Stimulated activated CD4-positive, alpha-beta T cell treated with anti-CD3 and anti-CD28 coated beads, Interleukin-1b, Interleukin-23, amount 100 ng/mL, for 4 hours (primary cell): Measurements from ENCODE around the gene ITPR2.
"Not testable (repeated sequence)": the region's sequence is repeated elsewhere in the genome, so short reads cannot be mapped to it uniquely, and the experiment has no call there.

Experiments
- DNase-seq, 2 donors: peaks; one replicate each; pipeline ENCODE4 v3.0.0-alpha.2; 2020; ENCODE audit warnings: low read depth in 2 of 2

Gene ITPR2

DNA sequence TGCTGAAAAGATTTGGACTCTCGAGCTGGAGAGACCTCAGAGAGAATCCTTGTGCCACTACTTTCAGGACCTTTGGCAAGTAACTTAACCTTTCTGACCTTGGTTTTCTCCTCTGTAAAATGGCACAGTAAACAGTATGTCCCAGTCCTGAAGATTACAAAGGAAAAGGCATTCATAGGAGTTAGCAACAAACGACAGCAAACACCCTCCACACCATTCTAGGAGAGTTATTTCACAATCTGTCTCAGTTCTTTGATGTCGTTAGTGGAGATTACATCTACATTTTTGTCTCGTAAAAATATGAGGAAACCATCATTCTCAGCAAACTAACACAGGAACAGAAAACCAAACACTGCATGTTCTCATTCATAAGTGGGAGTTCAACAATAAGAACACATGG is 205.7 kb downstream of the ITPR2 start:
- no peak for DNase-seq

DNA sequence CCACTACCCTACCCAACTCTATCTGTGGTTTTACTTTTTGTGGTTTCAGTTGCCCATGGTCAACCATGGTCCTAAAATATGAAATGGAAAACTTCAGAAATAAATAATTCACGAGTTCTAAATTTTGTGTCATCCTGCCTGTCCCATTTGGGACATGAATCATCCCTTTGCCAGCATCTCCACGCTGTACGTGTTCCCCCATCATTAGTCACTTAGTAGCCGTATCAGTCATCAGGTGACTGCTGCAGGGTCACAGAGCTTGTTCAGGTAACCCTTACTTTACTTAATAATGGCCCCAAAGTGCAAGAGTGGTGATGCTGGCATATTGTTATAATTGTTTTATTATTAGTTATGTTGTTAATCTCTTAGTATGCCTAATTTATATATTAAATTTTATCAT is 209.9 kb downstream of the ITPR2 start:
- DNase-seq, result no peak

DNA sequence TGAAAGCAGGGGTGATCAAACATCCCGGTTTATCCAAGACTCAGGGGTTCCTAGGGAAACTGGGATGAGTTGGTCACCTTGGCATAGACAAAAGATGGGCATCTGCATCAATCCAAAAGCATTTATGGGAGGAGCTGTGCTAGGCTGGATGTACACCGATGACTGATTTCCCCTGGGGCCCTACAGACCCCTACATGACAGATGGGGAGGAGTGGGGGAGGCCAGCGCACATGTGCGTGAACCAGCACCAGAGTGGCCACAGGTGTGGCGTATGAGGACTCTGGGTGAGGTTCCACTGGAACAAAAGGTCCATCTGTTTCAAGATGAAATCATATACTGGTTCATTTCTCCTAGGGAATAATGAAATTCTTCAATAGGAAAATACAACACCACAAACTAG is 210.4 kb downstream of the ITPR2 start:
- DNase-seq, result no peak

DNA sequence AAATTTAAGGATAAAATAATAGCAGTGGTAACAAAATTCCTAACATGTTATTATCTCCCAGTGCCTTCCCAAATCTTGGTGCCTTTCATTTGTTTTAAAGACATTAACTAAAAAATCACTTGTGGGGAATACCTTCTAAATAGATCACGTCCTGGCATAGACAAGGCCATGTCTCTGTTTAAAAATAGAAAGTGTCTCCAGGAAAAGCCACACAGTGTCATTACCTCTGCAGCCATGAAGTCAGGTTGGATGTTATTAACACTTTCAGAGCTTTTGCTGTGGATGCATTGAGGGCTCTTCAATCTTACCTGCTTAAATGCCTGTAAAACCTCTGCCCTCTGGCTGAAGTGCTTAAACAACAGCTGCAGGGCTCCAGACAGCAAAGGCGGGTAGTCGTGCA is 211.1 kb downstream of the ITPR2 start:
- DNase-seq, result no peak

DNA sequence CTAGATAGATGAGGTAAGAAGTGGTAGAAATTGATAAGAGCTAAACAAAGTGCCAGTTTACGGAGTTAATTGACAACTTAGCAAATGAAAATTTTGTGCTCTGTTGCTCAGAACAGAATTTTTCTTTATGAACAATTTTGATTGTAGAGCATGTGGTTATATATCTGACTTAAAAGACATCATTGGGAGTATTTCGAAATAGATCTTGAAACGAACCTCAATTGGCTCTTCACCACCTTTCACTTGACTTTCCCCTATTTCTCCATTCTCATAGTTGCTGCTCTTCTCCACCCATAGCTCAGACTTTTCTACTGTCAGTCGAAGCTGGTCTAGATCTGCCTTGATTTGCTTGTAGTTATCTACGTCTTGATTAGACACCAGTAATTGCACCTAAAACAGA is 212.1 kb downstream of the ITPR2 start:
- DNase-seq, result no peak

DNA sequence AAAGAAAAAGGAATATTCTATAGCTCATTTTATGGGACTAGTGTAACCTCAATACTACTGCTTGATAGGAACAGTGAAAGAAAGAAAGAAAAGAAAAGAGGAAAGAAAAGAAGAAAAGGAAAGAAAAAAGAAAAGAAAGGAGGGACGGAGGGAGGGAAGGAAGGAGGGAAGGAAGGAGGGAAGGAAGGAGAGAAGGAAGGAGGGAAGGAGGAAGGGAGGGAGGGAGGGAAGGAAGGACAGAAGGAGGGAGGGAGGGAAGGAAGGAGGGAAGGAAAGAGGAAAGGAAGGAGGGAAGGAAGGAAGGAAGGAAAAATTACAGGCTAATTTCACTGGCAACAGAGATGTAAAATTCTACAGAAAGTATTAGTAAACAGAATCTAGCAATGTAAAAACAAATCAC is 215.5 kb downstream of the ITPR2 start:
- no peak for DNase-seq

DNA sequence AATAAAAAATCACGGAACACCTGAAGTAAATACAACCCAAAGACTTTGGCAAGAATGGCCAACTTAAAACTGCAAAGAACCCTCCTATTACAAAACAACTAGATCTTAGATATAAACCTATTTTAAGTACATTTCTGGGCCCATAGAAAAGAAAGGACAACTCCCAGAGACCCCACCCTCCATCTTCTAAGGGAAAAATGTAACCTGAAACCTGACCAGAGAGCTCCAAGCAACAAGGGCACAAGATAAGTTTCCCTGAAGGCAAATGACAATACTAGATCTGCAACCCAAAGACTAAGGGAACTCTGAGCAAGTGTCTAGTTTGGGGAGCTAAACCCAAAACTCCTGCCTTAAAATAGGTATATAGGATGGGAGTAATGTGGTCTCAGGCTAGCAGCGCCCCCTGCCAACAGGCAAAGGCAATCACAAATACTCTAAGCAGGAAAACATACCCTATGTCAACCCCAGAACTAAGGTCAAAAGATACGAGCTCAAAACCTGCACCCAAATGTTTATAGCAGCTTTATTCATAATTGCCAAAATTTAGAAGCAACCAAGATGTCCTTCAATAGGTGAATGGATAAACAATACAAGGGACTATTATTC is 218.9 kb downstream of the ITPR2 start:
- no peak for DNase-seq

DNA sequence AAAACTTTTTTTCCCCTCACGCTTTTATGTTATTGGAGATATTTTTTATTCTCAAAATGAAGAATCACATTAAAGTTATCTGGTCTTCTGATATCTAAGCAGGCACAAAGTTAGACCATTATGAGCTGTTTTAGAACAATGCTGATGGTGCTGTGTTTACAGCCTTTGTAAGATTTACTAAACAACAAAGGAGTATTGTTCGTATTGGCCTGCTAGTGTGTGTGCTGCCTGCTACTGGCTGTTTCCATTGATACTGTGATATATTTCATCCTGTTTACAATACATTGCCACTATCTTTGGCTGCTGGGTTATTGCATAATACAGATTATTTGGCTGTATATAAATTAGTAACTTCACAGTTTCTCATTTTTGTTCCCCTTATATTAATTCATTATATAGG is 220.8 kb downstream of the ITPR2 start:
- DNase-seq, result no peak

DNA sequence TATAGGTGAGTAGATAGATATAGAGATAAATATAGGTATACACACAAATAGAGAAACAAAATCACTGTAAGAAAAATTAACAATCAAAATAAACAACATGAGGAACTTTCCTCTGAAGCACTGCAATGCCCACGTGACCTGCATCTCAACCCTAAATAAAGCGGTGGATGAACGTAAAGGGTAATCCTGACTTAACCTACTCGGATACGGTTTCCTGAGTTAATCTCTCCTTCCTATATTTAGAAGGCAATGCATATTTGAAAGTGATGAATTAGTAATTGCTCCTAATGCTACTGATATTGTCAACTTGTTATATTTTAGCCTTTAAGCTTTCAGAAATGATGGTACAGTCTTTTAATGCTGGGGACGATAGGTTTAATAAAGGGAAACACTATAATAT is 221.4 kb downstream of the ITPR2 start:
- no peak for DNase-seq

DNA sequence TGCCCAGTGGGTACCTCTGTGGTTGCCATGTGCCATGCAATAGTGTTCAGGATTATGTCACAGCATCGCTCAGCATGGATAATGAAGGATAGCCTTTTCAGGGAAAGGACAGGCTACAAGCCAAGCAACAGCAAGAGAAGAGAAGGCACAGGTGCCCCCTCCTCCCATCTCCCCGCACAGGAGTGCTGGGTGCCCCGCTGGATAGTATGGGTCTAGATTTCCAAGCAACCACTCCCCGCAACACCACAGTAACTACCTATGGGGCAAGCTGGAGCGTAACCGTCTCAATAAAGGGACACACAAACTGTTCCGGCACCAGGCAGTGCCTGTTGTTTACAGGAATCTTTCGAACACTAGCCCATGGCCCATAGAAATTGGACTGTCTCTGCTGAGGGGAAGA is 222.2 kb downstream of the ITPR2 start:
- no peak for DNase-seq

DNA sequence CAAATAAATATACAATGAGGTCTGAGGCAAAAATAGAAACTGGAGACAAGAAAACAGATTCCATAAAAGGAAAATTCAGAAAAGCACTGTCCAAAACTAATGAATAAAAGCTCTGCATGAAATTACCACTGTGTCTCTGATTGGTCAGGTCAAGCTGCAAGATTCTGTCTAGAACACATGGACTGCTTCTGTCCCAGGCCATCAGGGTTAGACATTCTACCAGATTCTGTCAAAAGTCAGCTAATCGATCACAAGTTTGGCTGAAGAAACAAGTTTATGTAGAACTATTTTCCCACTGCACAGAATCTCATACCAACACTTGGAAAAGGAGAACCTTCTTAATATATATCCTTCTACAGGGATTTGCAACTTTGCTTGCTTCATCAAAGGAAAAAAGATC is 223.0 kb downstream of the ITPR2 start:
- DNase-seq, result no peak

DNA sequence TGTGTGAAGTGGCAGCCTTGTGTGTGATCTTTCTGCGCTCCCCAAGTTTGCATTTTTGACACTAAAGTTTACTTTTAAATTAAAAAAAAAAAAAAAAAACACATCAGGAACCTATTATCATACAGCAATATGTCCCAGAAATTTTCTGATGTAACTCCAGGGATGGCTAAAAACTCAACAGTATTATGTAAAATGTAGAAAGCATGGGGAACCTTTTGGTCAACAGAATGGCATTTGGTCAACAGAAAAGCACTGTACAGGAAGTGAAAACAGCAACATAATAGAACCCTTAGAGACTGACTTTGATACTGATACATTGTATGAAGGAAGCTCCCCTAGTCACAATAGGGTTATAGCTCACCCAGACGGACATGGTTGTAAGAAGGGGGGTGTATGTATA is 224.3 kb downstream of the ITPR2 start:
- DNase-seq, result no peak

DNA sequence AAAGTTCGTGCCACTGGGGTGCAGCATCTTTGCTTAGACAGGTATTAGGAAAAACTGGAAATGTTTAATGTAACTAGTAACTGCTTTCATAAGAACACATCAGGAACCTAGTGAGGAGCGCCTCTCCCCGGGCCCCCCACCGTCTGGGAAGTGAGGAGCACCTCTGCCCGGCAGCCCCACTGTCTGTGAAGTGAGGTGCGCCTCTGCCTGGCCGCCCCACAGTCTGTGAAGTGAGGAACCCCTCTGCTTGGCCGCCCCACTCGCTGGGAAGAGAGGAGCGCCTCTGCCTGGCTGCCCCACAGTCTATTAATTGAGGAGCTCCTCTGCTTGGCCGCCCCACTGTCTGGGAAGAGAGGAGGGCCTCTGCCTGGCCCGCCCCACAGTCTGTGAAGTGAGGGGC is 224.7 kb downstream of the ITPR2 start:
- DNase-seq, result no peak

DNA sequence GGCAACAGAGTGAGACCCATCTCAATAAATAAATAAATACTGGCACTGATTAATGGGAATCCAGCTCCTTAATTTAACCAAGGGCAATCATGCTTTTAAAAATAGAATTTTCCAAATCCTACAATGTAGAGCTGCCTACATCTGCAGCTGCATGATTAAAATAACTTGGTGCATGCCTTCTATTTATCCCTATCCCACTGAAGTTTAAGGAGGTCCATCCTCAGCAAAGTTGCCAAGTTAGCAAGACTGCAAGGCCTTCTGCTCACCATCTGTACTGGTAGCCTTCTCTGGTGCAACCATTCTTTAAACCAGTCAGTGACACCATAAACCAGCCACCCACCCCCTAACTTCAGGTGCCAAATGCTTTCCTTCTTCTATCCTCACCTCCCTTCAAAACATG is 226.1 kb downstream of the ITPR2 start:
- no peak for DNase-seq

DNA sequence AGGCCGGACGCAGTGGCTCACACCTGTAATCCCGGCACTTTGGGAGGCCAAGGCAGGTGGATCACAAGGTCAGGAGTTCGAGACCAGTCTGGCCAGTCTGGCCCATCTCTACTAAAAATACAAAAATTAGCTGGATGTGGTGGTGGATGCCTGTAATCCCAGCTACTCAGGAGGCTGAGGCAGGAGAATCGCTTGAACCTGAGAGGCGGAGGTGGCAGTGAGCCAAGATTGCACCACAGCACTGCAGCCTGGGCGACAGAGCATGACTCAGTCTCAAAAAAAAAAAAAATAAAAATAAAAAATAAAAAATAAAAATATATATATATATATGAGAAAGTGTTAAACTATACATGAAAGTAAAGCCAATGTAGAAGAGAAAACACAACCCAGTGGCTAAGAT is 228.2 kb downstream of the ITPR2 start:
- not testable (repeated sequence) for DNase-seq

DNA sequence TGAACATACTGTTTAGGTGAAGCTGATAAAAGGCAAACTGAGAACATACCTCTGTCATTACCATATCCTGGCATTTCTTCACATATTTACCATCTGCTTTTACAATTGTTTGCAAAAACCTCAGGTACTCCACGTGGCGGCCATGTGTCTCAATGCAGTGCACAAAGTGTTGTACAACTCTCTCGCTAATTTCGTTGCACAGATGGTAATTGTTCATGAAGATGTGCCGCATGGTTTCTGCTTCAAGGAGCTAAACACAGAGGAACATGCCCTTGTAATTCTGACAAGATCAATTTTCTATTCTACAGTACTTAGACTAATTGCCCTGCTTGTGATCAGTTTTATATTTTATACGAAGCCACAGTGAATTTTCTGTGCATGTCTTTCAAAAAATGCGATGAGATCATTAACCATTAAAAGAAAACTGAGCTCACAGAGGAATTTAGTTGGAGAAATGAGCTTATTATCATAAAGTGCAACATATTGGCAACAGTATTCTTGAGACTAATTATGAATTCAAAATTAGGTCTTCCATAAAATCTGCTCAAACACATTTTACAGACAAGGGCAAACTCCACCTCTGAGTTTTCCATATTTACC is 233.8 kb downstream of the ITPR2 start:
- no peak for DNase-seq

DNA sequence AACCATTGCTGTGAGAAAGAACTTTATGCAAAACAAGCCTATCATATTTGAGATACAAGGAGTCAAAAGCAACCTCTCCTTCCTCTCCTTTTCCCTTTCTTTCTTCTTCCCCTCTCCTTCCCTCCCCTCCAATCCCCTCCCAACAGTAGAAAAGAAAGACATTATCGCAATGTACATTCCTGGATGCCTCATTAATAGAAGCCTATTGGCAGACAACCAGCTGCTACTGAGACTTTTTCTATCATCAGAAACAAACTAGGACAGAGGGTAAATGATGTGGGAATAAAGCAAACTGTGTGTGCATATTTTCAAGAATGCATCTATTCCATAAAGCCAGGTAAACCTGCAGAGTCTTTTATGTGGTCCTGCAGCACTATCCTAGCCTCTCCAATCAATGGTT is 237.2 kb downstream of the ITPR2 start:
- DNase-seq, result no peak

DNA sequence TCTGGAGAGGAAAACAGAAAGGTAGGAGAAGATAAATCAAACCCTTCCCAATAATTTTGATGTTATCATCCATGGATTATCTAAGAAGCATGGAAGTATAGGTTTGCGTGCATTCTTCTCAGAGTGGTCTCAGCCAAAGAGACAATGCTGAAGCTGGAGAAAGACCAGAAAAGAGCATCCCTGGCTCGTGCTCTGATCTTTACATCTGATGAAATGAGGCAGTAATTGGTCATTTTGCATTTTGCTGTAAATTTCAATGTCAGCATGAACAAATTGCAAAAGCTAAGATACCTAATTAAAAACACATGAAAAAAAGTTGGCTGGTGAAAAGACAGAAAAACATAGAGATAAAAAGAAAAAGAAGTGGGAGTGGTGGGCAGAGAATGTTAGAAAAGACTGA is 252.4 kb downstream of the ITPR2 start:
- DNase-seq, result no peak

DNA sequence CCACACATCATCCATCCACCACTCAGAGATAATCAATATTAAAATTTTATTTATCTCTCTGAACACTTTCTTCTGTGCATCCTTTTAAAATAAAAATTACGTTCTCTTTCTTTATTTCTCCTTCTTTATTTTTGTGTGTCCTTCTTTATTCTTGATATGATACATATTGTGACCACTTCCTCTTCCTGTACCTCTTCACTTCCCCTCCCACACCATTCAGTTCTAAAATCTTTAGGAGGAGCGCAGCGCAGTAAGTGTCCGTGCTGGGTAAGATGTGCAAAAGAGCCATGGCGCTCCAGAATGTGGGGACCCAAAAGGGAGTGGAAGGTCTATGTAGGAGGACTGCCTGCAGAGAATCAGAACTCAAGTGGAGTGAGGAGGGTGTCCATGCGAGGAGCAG is 256.7 kb downstream of the ITPR2 start:
- DNase-seq, result no peak

DNA sequence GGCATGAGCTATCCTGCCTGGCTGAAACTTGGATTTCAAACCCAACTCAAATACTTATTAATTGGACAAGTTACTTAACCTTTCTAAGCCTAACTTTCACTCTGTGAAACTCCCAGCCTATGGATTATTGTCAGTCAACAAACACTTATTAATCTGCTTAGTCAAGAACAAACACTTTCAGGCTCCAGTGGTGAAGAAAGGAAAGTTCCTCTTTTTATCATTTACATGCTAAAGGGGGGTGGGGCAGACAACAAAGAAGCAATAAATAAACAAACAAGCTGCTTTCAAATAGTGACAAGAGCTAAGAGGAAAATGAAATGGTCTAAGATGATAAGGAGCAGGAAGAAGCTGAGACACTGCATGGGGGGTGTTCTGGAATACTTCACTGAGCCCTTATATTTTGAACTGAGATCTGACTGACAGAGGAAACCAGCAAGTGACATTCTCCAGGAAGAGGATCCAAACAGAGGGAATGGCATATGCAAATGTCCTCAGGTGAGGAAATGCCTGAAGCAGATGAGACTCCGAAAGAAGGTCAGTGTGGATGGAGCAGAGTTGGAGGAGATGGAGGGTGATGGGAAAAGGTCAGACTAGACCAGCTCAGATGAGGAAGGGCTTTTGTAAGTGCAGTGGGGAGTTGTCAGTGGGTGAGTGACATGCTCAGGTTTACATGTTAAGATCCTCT is 259.6 kb downstream of the ITPR2 start:
- DNase-seq, result no peak

DNA sequence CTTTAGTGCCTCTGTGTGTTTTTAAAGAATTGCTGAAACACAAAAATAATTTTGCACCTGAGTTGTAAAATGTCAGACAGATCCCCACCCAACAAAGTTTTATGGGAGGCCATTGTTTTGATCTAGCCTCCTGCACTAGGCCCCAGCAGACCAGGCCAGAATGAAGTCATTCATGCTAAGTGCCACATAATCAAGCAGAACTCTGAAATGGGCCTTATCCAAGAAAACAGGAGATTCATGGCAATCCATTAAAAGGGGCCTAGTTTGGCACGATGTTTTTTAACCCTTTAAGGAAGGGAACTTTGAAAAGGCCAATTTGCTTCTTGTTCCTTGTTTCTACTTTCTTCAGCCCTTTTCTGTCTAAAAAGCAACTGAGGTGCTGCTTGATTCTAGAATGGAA is 260.9 kb downstream of the ITPR2 start:
- no peak for DNase-seq

DNA sequence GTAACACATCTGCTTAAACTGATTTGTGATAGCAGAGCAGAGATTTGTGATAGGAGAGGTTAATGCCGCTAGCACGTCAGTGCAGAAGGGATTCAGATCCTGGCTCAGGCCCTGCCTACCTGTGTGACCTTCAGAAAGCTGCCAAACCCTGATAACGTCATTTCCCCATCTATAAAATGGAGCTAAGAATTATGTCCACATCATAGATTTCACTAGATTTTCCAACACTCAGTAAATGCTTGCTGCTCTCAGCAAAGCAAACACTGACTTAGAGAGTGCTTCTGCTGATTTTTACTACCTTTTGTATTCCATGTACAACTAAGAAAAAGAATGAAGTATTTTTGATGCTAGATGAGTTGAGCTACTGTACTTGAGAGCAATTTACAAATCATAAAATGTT is 261.4 kb downstream of the ITPR2 start:
- no peak for DNase-seq

DNA sequence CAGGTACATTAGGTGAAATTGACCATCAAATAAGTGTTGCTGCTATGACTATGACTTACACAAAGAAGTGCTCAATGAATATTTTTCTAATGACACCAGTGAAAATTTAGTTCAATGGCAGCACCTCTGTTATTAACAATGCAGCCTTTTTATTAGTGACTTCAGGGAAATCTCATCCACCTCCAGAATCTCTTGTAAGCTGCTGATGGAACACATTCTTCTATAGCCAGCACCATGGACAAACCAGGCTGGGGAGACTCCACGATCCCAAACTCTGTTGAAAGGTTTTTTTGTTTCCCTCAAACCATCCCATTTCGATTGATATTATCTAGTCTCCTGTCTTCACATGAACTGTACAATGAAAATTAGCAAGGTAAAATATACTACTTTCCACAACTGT is 265.9 kb downstream of the ITPR2 start:
- no peak for DNase-seq

DNA sequence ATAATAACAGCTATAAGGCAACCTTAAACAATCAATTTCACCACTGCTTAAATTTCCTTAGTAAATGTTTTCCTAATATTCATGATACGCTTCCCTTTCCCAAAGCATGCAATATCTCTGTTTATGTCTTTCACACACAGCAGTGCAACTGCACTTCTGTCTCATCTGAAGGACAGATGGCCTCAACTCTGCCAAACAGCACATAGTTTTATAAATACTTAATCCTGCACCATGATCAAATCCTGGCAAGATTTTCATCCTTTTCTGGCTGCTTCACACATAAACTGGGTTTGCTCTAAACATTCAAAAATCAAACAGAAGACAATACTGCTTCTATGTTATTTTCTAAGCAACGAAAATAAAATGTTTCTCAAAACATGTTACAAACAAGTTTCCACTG is 266.3 kb downstream of the ITPR2 start:
- no peak for DNase-seq
